MCF 10A (cell line): Measurements from ENCODE around the gene ERC2. TPM values are rescaled to one million over a fixed set of nuclear protein-coding genes. Genes with fewer than 3 reads are reported as not detected.

Source experiments
- BruUV-seq: library from RNA; stranded (reverse); fragments of 400-500 nt; replicated peaks from 2 replicates; lab custom pipeline; 2021; lab: Mats Ljungman, UMichigan
- CTCF ChIA-PET: fragments of 300-600 bp; sonication (Branson Sonifier 250); formaldehyde crosslinking; extraction: SDS; loops from one replicate; lab custom pipeline; 2021; ENCODE audit warnings: antibody characterized with exemption, inconsistent platforms; lab: Yijun Ruan, JAX
- POLR2A ChIA-PET: fragments of 300-600, 350-650 bp; sonication (Branson Sonifier 250); formaldehyde crosslinking; extraction: SDS; loops from one replicate; lab custom pipeline; 2020; ENCODE audit warnings: antibody characterized with exemption, inconsistent platforms; lab: Yijun Ruan, JAX
- DNase-seq: peaks from one replicate; pipeline ENCODE4 v3.0.0-alpha.2; 2018; ENCODE audit not compliant: unreplicated experiment
- H3K27ac Mint-ChIP-seq: one replicate; pipeline ENCODE4 v1.8.0; 2022; ENCODE audit warnings: mild to moderate bottlenecking, low read depth, mixed read lengths; ENCODE audit not compliant: unreplicated experiment
- H3K27me3 Mint-ChIP-seq: one replicate; pipeline ENCODE4 v1.8.0; 2022; ENCODE audit warnings: mixed read lengths; ENCODE audit not compliant: insufficient read depth, unreplicated experiment
- H3K36me3 Mint-ChIP-seq: one replicate; pipeline ENCODE4 v1.8.0; 2022; ENCODE audit warnings: mild to moderate bottlenecking, moderate library complexity, mixed read lengths; ENCODE audit not compliant: insufficient read depth, unreplicated experiment
- H3K4me1 Mint-ChIP-seq: one replicate; pipeline ENCODE4 v1.8.0; 2022; ENCODE audit warnings: mixed read lengths; ENCODE audit not compliant: insufficient read depth, unreplicated experiment
- H3K4me3 Mint-ChIP-seq: one replicate; pipeline ENCODE4 v1.8.0; 2022; ENCODE audit warnings: mild to moderate bottlenecking, moderate library complexity, mixed read lengths; ENCODE audit not compliant: unreplicated experiment
- H3K9me3 Mint-ChIP-seq: one replicate; pipeline ENCODE4 v1.8.0; 2022; ENCODE audit warnings: mixed read lengths; ENCODE audit not compliant: unreplicated experiment
- CTCF ChIP-seq: fragments of 200-600 bp; IDR thresholded peaks from one replicate; pipeline ENCODE4 v1.8.0; 2022; ENCODE audit warnings: antibody characterized with exemption, mild to moderate bottlenecking; ENCODE audit not compliant: unreplicated experiment
- intact Hi-C: fragments of 100-400 bp; cut with micrococcal nuclease; formaldehyde crosslinking; loops from 2 replicates; pipeline ENCODE4 v1.14.1; 2022
- total RNA-seq: library from RNA; stranded (reverse); gene quantifications from 2 replicates; pipeline ENCODE4 v1.2.3, GENCODE V29; 2022

ERC2 gene
- total RNA-seq, 1 experiment from 2014 or later: 0.42 TPM

GRCh38 chr3:55724407-55724784 is 743.9 kb downstream of the ERC2 start:
- POLR2A ChIA-PET: no interaction called here
- no peak for DNase-seq
- H3K4me1 Mint-ChIP-seq: no peaks in the 10 kb centered on the region
- peaks cover 20% of the 10 kb centered on the region for H3K27me3 Mint-ChIP-seq
- TF ChIP-seq CTCF: no peak
- no peaks in the 10 kb centered on the region for H3K36me3 Mint-ChIP-seq
- CTCF ChIA-PET: interaction anchor here (1.2 to 2.5 kb wide), 4 partner anchors 22 to 695 kb away, joined by 3 to 10 read pairs (median 7); no protein-coding TSS in a partner anchor
- intact Hi-C loops: loop anchor here (5.0 to 10.0 kb wide), 3 partner anchors 100 to 772 kb away; no protein-coding TSS in a partner anchor
- H3K9me3 Mint-ChIP-seq: no peaks in the 10 kb centered on the region
- no TSS peak for BruUV-seq
- H3K4me3 Mint-ChIP-seq: no peak overlapping the region
- H3K27ac Mint-ChIP-seq: no peak overlapping the region

- intact Hi-C loops: loop anchor here (2.0 to 10.0 kb wide), 7 partner anchors 99 to 871 kb away; no protein-coding TSS in a partner anchor
- Mint-ChIP-seq H3K27me3 (peaks cover 20% of the 10 kb centered on the region), H3K9me3 (no peaks in the 10 kb centered on the region), H3K4me1 (no peaks in the 10 kb centered on the region), H3K27ac (no peak overlapping the region), H3K36me3 (no peaks in the 10 kb centered on the region), H3K4me3 (no peak overlapping the region)
- CTCF ChIA-PET: interaction anchor here (0.8 to 4.1 kb wide), 6 partner anchors 23 to 237 kb away, joined by 3 to 28 read pairs (median 6); partner anchors contain the start of gene WNT5A
- DNase-seq: no peak
- POLR2A ChIA-PET: no interaction called here
- BruUV-seq: no TSS peak
- TF ChIP-seq CTCF: no peak
Measured at GRCh38 chr3:55723653-55724406, 744.4 kb downstream of the ERC2 start.

- Mint-ChIP-seq H3K9me3 (no peaks in the 10 kb centered on the region), H3K27me3 (peaks cover 27% of the 10 kb centered on the region), H3K4me3 (no peak overlapping the region), H3K27ac (no peak overlapping the region), H3K4me1 (no peaks in the 10 kb centered on the region), H3K36me3 (no peaks in the 10 kb centered on the region)
- TF ChIP-seq CTCF: peak; percentile 60
- peak; percentile 45 for DNase-seq
- POLR2A ChIA-PET: interaction anchor here (0.6 to 1.6 kb wide), 3 partner anchors 236 to 1783 kb away, joined by 3 to 4 read pairs (median 4); no protein-coding TSS in a partner anchor
- BruUV-seq: no TSS peak
- intact Hi-C loops: loop anchor here (1.0 to 10.0 kb wide), 10 partner anchors 97 to 1294 kb away; no protein-coding TSS in a partner anchor
- CTCF ChIA-PET: interaction anchor here (0.5 to 4.1 kb wide), 38 partner anchors 9 to 867 kb away, joined by 3 to 28 read pairs (median 4); partner anchors contain the start of gene WNT5A
Measured at GRCh38 chr3:55721716-55722484, 746.4 kb downstream of the ERC2 start.
